GM12878 (cell line): ENCODE measurements around the gene CEND1. TPM values are rescaled to one million over a fixed set of nuclear protein-coding genes. Genes with fewer than 3 reads are reported as not detected.

Experiments
- ATAC-seq: fragments of 200-7000 bp; cut with Tn5 transposase; 3 replicates; pipeline ENCODE4 v1.9.1; 2020; ENCODE audit warnings: mild to moderate bottlenecking, moderate library complexity
- BruUV-seq: library from RNA; stranded (reverse); fragments of 400-500 nt; replicated peaks from 2 replicates; lab custom pipeline; 2021; lab: Mats Ljungman, UMichigan
- CTCF ChIA-PET: fragments of 300-600 bp; sonication (Branson Sonifier 250); formaldehyde crosslinking; extraction: SDS; loops from one replicate; lab custom pipeline; 2021; ENCODE audit warnings: inconsistent platforms; lab: Yijun Ruan, JAX
- POLR2A ChIA-PET: fragments of 350-600 bp; formaldehyde crosslinking; extraction: SDS; loops from one replicate; lab custom pipeline; 2021; ENCODE audit warnings: inconsistent platforms; lab: Charles Lee
- RAD21 ChIA-PET: fragments of 300-600 bp; sonication (Branson Sonifier 250); formaldehyde crosslinking; loops from one replicate; lab custom pipeline; 2023; ENCODE audit warnings: antibody characterized with exemption; ENCODE audit not compliant: unreplicated experiment; lab: Charles Lee
- SMC1A ChIA-PET: fragments of 300-600 bp; sonication (Branson Sonifier 250); formaldehyde crosslinking; loops from one replicate; lab custom pipeline; 2023; ENCODE audit not compliant: unreplicated experiment, uncharacterized antibody; lab: Charles Lee
- DNase-seq: peaks from one replicate; pipeline ENCODE4 v3.0.0-alpha.2; 2011; ENCODE audit warnings: low read depth, low spot score
- FAIRE-seq: peaks from 3 replicates; lab custom pipeline; 2011; peaks lifted over from hg19 to GRCh38; lab: Jason Lieb, UNC
- H2AFZ ChIP-seq: 2 replicates; pipeline ENCODE4 v1.6.0; 2011; ENCODE audit warnings: low read depth, low read length, control low read depth; ENCODE audit not compliant: control insufficient read depth
- H3K27ac ChIP-seq: 2 replicates; pipeline ENCODE4 v1.5.1; 2011; ENCODE audit warnings: control low read depth; ENCODE audit not compliant: control insufficient read depth, insufficient read depth
- H3K27me3 ChIP-seq, 2 experiments: replicated peaks in 1 of 2; 2 replicates each; pipeline versions ENCODE4 v1.6.0 to v1.6.1; 2011; ENCODE audit warnings: low read length in 1 of 2; ENCODE audit not compliant: control insufficient read depth in 2 of 2, insufficient read depth in 2 of 2
- H3K36me3 ChIP-seq, 2 experiments: 2 replicates each; pipeline ENCODE4 v1.5.1; 2011; ENCODE audit warnings: low read length in 1 of 2; ENCODE audit not compliant: control insufficient read depth in 2 of 2, insufficient read depth in 2 of 2
- H3K4me1 ChIP-seq: 2 replicates; pipeline ENCODE4 v1.6.1; 2011; ENCODE audit warnings: mild to moderate bottlenecking, low read length, moderate library complexity, mixed read lengths; ENCODE audit not compliant: control insufficient read depth, insufficient read depth
- H3K4me2 ChIP-seq: 2 replicates; pipeline ENCODE4 v1.6.0; 2011; ENCODE audit warnings: control low read depth; ENCODE audit not compliant: control insufficient read depth, insufficient read depth
- H3K4me3 ChIP-seq: fragments of 200-600 bp; sonication (generic); 2 replicates; pipeline ENCODE4 v1.5.1; 2016
- H3K79me2 ChIP-seq: 2 replicates; pipeline ENCODE4 v1.6.0; 2011; ENCODE audit warnings: low read length; ENCODE audit not compliant: control insufficient read depth, insufficient read depth
- H3K9ac ChIP-seq: 2 replicates; pipeline ENCODE4 v1.8.0; 2011; ENCODE audit warnings: low read length, control low read depth, mixed read lengths; ENCODE audit not compliant: control insufficient read depth, insufficient read depth
- H3K9me3 ChIP-seq: replicated peaks from 3 replicates; pipeline ENCODE4 v1.5.1; 2011; ENCODE audit warnings: mild to moderate bottlenecking, low read length; ENCODE audit not compliant: control insufficient read depth, insufficient read depth
- H4K20me1 ChIP-seq: 2 replicates; pipeline ENCODE4 v1.6.0; 2011; ENCODE audit not compliant: control insufficient read depth, insufficient read depth
- CTCF ChIP-seq, 3 experiments: IDR thresholded peaks in 2 of 3; conservative IDR thresholded peaks in 1 of 3; 2 replicates each; pipeline ENCODE4 v1.5.1; 2011; ENCODE audit warnings: low read depth in 3 of 3, low read length in 3 of 3, mild to moderate bottlenecking in 3 of 3, control low read depth in 2 of 3, moderate library complexity in 2 of 3, inconsistent platforms in 1 of 3, mixed read lengths in 1 of 3; ENCODE audit not compliant: control insufficient read depth in 2 of 3, insufficient read depth in 1 of 3; ENCODE audit errors: extremely low read depth in 1 of 3
- PML ChIP-seq: IDR thresholded peaks from 2 replicates; pipeline ENCODE4 v1.6.1; 2012; ENCODE audit warnings: low read length, inconsistent platforms
- POLR2A ChIP-seq: IDR thresholded peaks from 2 replicates; pipeline ENCODE4 v1.6.1; 2011; ENCODE audit warnings: low read depth, mild to moderate bottlenecking, low read length
- PRDM15 ChIP-seq: fragments of 450-650 bp; formaldehyde crosslinking; IDR thresholded peaks from 2 replicates; pipeline ENCODE4 v1.4.0; 2020; ENCODE audit warnings: mild to moderate bottlenecking, moderate library complexity
- ZNF384 ChIP-seq: IDR thresholded peaks from 2 replicates; pipeline ENCODE4 v1.6.1; 2012; ENCODE audit warnings: low read depth, mild to moderate bottlenecking, low read length, improper control_type of control experiment, borderline replicate concordance
- WGBS: methylation state at CpG from one replicate; pipeline ENCODE4 v1.1.6; 2016; ENCODE audit warnings: low lambda C conversion rate; ENCODE audit not compliant: insufficient replicate concordance, insufficient coverage; ENCODE audit errors: missing lambda C conversion rate; 5-methylcytosine and 5-hydroxymethylcytosine counted together
- in situ Hi-C: fragments of 300-500 bp; cut with MboI; formaldehyde crosslinking; loops from 9 replicates; pipeline ENCODE4 v1.14.3; 2018; ENCODE audit warnings: mixed read lengths
- intact Hi-C: fragments of 100-400 bp; cut with micrococcal nuclease; formaldehyde crosslinking; loops from one replicate; pipeline ENCODE4 v1.14.2; 2022; ENCODE audit not compliant: unreplicated experiment
- polyA plus RNA-seq, 11 experiments: library from polyadenylated mRNA; depleted of rRNA in 4 of 11; unstranded in 6 of 11; stranded (reverse) in 5 of 11; fragments of >200 nt; fragmentation: Nextera tagmentation in 4 of 11; fragmentation: Illumina TruSeq in 1 of 11; extraction: Ambion mirVana in 4 of 11; extraction: Trizol in 1 of 11; gene quantifications; 1 replicate in 1 of 11; 2 replicates in 10 of 11; pipeline versions ENCODE4 v1.2.1 to v1.2.3, GENCODE V29; 2011 to 2016; ENCODE audit warnings: inconsistent platforms in 2 of 11, missing spikeins in 2 of 11, low read depth in 1 of 11
- total RNA-seq, 4 experiments: library from RNA; depleted of rRNA in 3 of 4; stranded (reverse); fragments of >200 nt in 3 of 4; fragmentation: Illumina TruSeq in 1 of 4; extraction: Trizol in 1 of 4; gene quantifications; 2 replicates each; pipeline versions ENCODE4 v1.2.1 to v1.2.3, GENCODE V29; 2013 to 2021

Gene CEND1
- total and polyA plus RNA-seq, 10 of the 15 experiments (the other 5 are each of a cell fraction or from before 2014, with no cell fraction given): 0.31 to 13.6 (median 7.2) TPM; not detected in 1

GRCh38 chr11:762421-763072, 27.3 kb downstream of the CEND1 start:
- Histone ChIP-seq H3K79me2 (no peaks in the 10 kb centered on the region), H3K9me3 (no peaks in the 10 kb centered on the region), H3K9ac (no peak overlapping the region), H3K4me2 (no peak overlapping the region), H3K4me1 (no peaks in the 10 kb centered on the region), H4K20me1 (no peaks in the 10 kb centered on the region), H3K36me3 (peaks cover 29 to 42% of the 10 kb centered on the region in 2 experiments; a peak in 3 of 4 replicates), H3K4me3 (no peak overlapping the region), H2AFZ (no peak overlapping the region), H3K27ac (no peak overlapping the region), H3K27me3 (no peaks in the 10 kb centered on the region)
- ChIA-PET SMC1A (no interaction called here), CTCF (no interaction called here), POLR2A (no interaction called here), RAD21 (no interaction called here)
- ATAC-seq: peak; percentile 62
- FAIRE-seq: no peak
- intact Hi-C loops (no loop called here), in situ Hi-C loops (no loop called here)
- BruUV-seq: no TSS peak
- WGBS: 54% methylated on average over 10 of the region's 10 CpGs
- no peak for DNase-seq
- TF ChIP-seq PML (no peak; the same call in 1 of the 2 replicates), CTCF (IDR thresholded peaks at IDR 0.05 in 2 of 3, conservative IDR thresholded peaks at IDR 0.05 in 1 of 3; ENCODE audit: control insufficient read depth in 2 of 3, extremely low read depth in 1 of 3, insufficient read depth in 1 of 3, low read depth in 3 of 3, low read length in 3 of 3) (peak in 2 of 3 experiments; percentile 20 to 38; a peak in 2 of 6 replicates), ZNF384 (no peak), POLR2A (peak; percentile 70), PRDM15 (CRISPR knock-in tag) (no peak)
